ENCODE measurements around the gene NDUFC2. TPM values are rescaled to one million over a fixed set of nuclear protein-coding genes. Genes with fewer than 3 reads are reported as not detected.

NDUFC2 gene
- total RNA-seq, 2 experiments from 2014 or later, result 62.6 to 68.5 TPM

GRCh38 chr11:78081583-78081982 lies 1.9 kb upstream of the NDUFC2 start:
- ATAC-seq (ENCODE audit: poor library complexity) (no peak), DNase-seq (peak in 1 of 14 experiments; percentile 8)
- Histone ChIP-seq H3K9me3 (ENCODE audit: control insufficient read depth in 1 of 2, insufficient read depth in 1 of 2, low read length in 2 of 2) (no peaks in the 10 kb centered on the region), H3K27me3 (ENCODE audit: control insufficient read depth in 1 of 2, insufficient read depth in 2 of 2, low read length in 2 of 2) (no peaks in the 10 kb centered on the region), H3K4me3 (ENCODE audit: low read length) (no peak overlapping the region), H3K4me1 (ENCODE audit: insufficient read depth, low read length) (peaks cover 33% of the 10 kb centered on the region), H3K27ac (ENCODE audit: low read depth in 1 of 2, low read length in 2 of 2) (no peak overlapping the region), H3K36me3 (ENCODE audit: insufficient read depth, low read length) (no peaks in the 10 kb centered on the region)
- TF ChIP-seq CTCF (IDR thresholded peaks at IDR 0.05), result no peak
- ChIA-PET POLR2A (no interaction called here), CTCF (no interaction called here)
- Mint-ChIP-seq H3K36me3 (ENCODE audit: low read depth) (peaks cover 20% of the 10 kb centered on the region), H3K4me3 (peak overlapping the region; percentile 96), H3K9me3 (no peaks in the 10 kb centered on the region), H3K27ac (peak overlapping the region; percentile 93), H3K27me3 (no peaks in the 10 kb centered on the region), H3K4me1 (ENCODE audit: low read depth) (peaks cover 44% of the 10 kb centered on the region)
- intact Hi-C loops (cut with DNase I, micrococcal nuclease), result loop anchor here in 1 of 2 experiments (2.0 to 5.0 kb wide), 3 partner anchors 55 to 491 kb away; partner anchors contain the start of gene NARS2

- ChIA-PET POLR2A (interaction anchor here (0.9 to 2.6 kb wide), 3 partner anchors 58 to 120 kb away, joined by 4 to 27 read pairs (median 13); partner anchors contain the start of genes ALG8 and INTS4), CTCF (interaction anchor here (0.9 kb wide), 1 partner anchor 10 kb away, joined by 3 read pairs; no protein-coding TSS in a partner anchor)
- peak overlapping the region; percentile 93 for H3K27ac Mint-ChIP-seq
- H3K27me3 Mint-ChIP-seq, result no peaks in the 10 kb centered on the region
- Histone ChIP-seq H3K9me3 (ENCODE audit: control insufficient read depth in 1 of 2, insufficient read depth in 1 of 2, low read length in 2 of 2) (no peaks in the 10 kb centered on the region), H3K36me3 (ENCODE audit: insufficient read depth, low read length) (no peaks in the 10 kb centered on the region), H3K4me3 (ENCODE audit: low read length) (no peak overlapping the region), H3K4me1 (ENCODE audit: insufficient read depth, low read length) (peaks cover 34% of the 10 kb centered on the region), H3K27me3 (ENCODE audit: control insufficient read depth in 1 of 2, insufficient read depth in 2 of 2, low read length in 2 of 2) (no peaks in the 10 kb centered on the region), H3K27ac (ENCODE audit: low read depth in 1 of 2, low read length in 2 of 2) (no peak overlapping the region)
- no peak for DNase-seq
- TF ChIP-seq CTCF (IDR thresholded peaks at IDR 0.05), result no peak
- intact Hi-C loops (cut with DNase I, micrococcal nuclease), result loop anchor here in 1 of 2 experiments (2.0 to 5.0 kb wide), 3 partner anchors 56 to 491 kb away; partner anchors contain the start of gene NARS2
- H3K4me1 Mint-ChIP-seq (ENCODE audit: low read depth), result peaks cover 48% of the 10 kb centered on the region
- no peaks in the 10 kb centered on the region for H3K9me3 Mint-ChIP-seq
- no peak for ATAC-seq (ENCODE audit: poor library complexity)
- H3K36me3 Mint-ChIP-seq (ENCODE audit: low read depth), result peaks cover 21% of the 10 kb centered on the region
- peak overlapping the region; percentile 96 for H3K4me3 Mint-ChIP-seq
Measured at GRCh38 chr11:78080818-78081495, 1.3 kb upstream of the NDUFC2 start.

GRCh38 chr11:78080084-78080817 lies 589 bp upstream of the NDUFC2 start:
- DNase-seq, result no peak
- H3K27ac ChIP-seq (ENCODE audit: low read depth in 1 of 2, low read length in 2 of 2), result peak overlapping the region; percentile 57 to 65
- peak overlapping the region; percentile 88 for H3K4me3 ChIP-seq (ENCODE audit: low read length)
- TF ChIP-seq CTCF (IDR thresholded peaks at IDR 0.05), result no peak
- H3K9me3 ChIP-seq (ENCODE audit: control insufficient read depth in 1 of 2, insufficient read depth in 1 of 2, low read length in 2 of 2), result no peaks in the 10 kb centered on the region
- H3K4me3 Mint-ChIP-seq, result peak overlapping the region; percentile 96
- intact Hi-C loops (cut with DNase I, micrococcal nuclease), result loop anchor here in 1 of 2 experiments (2.0 to 5.0 kb wide), 3 partner anchors 57 to 492 kb away; partner anchors contain the start of gene NARS2
- ATAC-seq (ENCODE audit: poor library complexity), result no peak
- CTCF ChIA-PET, result interaction anchor here (0.9 kb wide), 1 partner anchor 11 kb away, joined by 3 read pairs; no protein-coding TSS in a partner anchor
- H3K27me3 Mint-ChIP-seq, result no peaks in the 10 kb centered on the region
- H3K4me1 Mint-ChIP-seq (ENCODE audit: low read depth), result peaks cover 53% of the 10 kb centered on the region
- POLR2A ChIA-PET, result interaction anchor here (0.9 to 2.6 kb wide), 6 partner anchors 15 to 121 kb away, joined by 3 to 27 read pairs (median 6); partner anchors contain the start of genes ALG8, INTS4, KCTD21 and USP35
- peak overlapping the region; percentile 93 for H3K27ac Mint-ChIP-seq
- H3K9me3 Mint-ChIP-seq, result no peaks in the 10 kb centered on the region
- H3K36me3 ChIP-seq (ENCODE audit: insufficient read depth, low read length), result no peaks in the 10 kb centered on the region
- H3K36me3 Mint-ChIP-seq (ENCODE audit: low read depth), result peaks cover 21% of the 10 kb centered on the region
- peaks cover 38% of the 10 kb centered on the region for H3K4me1 ChIP-seq (ENCODE audit: insufficient read depth, low read length)
- no peaks in the 10 kb centered on the region for H3K27me3 ChIP-seq (ENCODE audit: control insufficient read depth in 1 of 2, insufficient read depth in 2 of 2, low read length in 2 of 2)
